Sigmoid colon (tissue), 7 donors: ENCODE measurements around the gene CREB3L2. TPM values are rescaled to one million over a fixed set of nuclear protein-coding genes. Genes with fewer than 3 reads are reported as not detected.

ENCODE experiments used
- DNase-seq: peaks from one replicate; pipeline ENCODE4 v3.0.0-alpha.2; 2019
- H3K27ac ChIP-seq, 4 donors: fragments of 200-600 bp; sonication (generic); one replicate each; pipeline ENCODE4 v1.5.1; 2016 to 2019; ENCODE audit warnings: mild to moderate bottlenecking in 1 of 4
- H3K27me3 ChIP-seq, 3 donors: fragments of 200-600 bp; sonication (generic); one replicate each; pipeline ENCODE4 v1.5.1; 2019; ENCODE audit warnings: mild to moderate bottlenecking in 1 of 3
- H3K36me3 ChIP-seq, 4 donors: fragments of 200-600 bp; sonication (generic); one replicate each; pipeline ENCODE4 v1.5.1; 2016 to 2019
- H3K4me1 ChIP-seq, 4 donors: fragments of 200-600 bp; sonication (generic); one replicate each; pipeline ENCODE4 v1.5.1; 2017 to 2019
- H3K4me3 ChIP-seq, 4 donors: fragments of 200-600 bp; sonication (generic); one replicate each; pipeline ENCODE4 v1.5.1; 2017 to 2019; ENCODE audit warnings: mild to moderate bottlenecking in 2 of 4, moderate library complexity in 1 of 4
- H3K9me3 ChIP-seq, 4 donors: fragments of 200-600 bp in 3 of 4; sonication (generic) in 3 of 4; one replicate each; pipeline versions ENCODE4 v1.5.1 to v1.6.1; 2013 to 2019
- CTCF ChIP-seq, 4 experiments: fragments of 450-650 bp in 3 of 4; fragments of 200-600 bp in 1 of 4; IDR thresholded peaks; one replicate each; pipeline ENCODE4 v1.5.1; 2016 to 2019; ENCODE audit warnings: antibody characterized with exemption in 4 of 4, mild to moderate bottlenecking in 3 of 4, moderate library complexity in 2 of 4
- EP300 ChIP-seq, 4 donors: sonication (generic); formaldehyde crosslinking; IDR thresholded peaks; one replicate each; pipeline ENCODE4 v1.6.1; 2017; ENCODE audit warnings: antibody characterized with exemption in 4 of 4
- POLR2A ChIP-seq, 2 donors: fragments of 450-650 bp; IDR thresholded peaks; one replicate each; pipeline ENCODE4 v1.6.1; 2016; ENCODE audit warnings: antibody characterized with exemption in 2 of 2, mild to moderate bottlenecking in 2 of 2, moderate library complexity in 2 of 2
- POLR2AphosphoS5 ChIP-seq, 4 donors: sonication (generic); formaldehyde crosslinking; IDR thresholded peaks; one replicate each; pipeline ENCODE4 v1.6.1; 2017; ENCODE audit warnings: antibody characterized with exemption in 4 of 4
- WGBS, 2 donors: extraction: QIAGEN DNeasy Blood & Tissue Kit; methylation state at CpG; one replicate each; pipeline ENCODE4 v1.1.7; 2013; 5-methylcytosine and 5-hydroxymethylcytosine counted together
- intact Hi-C: fragments of 100-400 bp; cut with DNase I; formaldehyde crosslinking; loops from one replicate; pipeline ENCODE4 v1.15.1; 2023
- polyA plus RNA-seq, 3 donors: library from polyadenylated mRNA; stranded (reverse); fragments of 200-250 nt; gene quantifications; one replicate each; pipeline ENCODE4 v1.2.3, GENCODE V29; 2013
- total RNA-seq, 4 donors: library from RNA; depleted of rRNA; stranded (reverse); fragments of >200 nt; gene quantifications; one replicate each; pipeline ENCODE4 v1.1.0, GENCODE V29; 2016
- donor health status: healthy with polysubstance abuse.
- donor health status: Bipolar disorder and iron deficiency.
- donor health status: healthy.

Gene CREB3L2
- total and polyA plus RNA-seq, 7 donors, result 3.0 to 41.3 (median 26.0) TPM

- WGBS, 2 donors, result 84 to 88% methylated on average over 2 of the region's 2 CpGs
- Histone ChIP-seq H3K4me1 (no peaks in the 10 kb centered on the region), H3K27ac (no peak overlapping the region), H3K36me3 (no peaks in the 10 kb centered on the region), H3K4me3 (no peak overlapping the region), H3K27me3 (no peaks in the 10 kb centered on the region), H3K9me3 (no peaks in the 10 kb centered on the region)
- no peak for TF ChIP-seq POLR2AphosphoS5 (IDR thresholded peaks at IDR 0.05)
- TF ChIP-seq POLR2A (IDR thresholded peaks at IDR 0.05), result no peak
- TF ChIP-seq CTCF (IDR thresholded peaks at IDR 0.05), result no peak
- TF ChIP-seq EP300 (IDR thresholded peaks at IDR 0.05), result no peak
- intact Hi-C loops, result no loop called here
- DNase-seq, result no peak
Measured at GRCh38 chr7:138029941-138030340, 28.1 kb upstream of the CREB3L2 start.

- 89 to 92% methylated on average over 4 of the region's 4 CpGs for WGBS, 2 donors
- Histone ChIP-seq H3K36me3 (no peaks in the 10 kb centered on the region), H3K4me1 (no peaks in the 10 kb centered on the region), H3K27ac (no peak overlapping the region), H3K4me3 (no peak overlapping the region), H3K9me3 (no peaks in the 10 kb centered on the region), H3K27me3 (no peaks in the 10 kb centered on the region)
- intact Hi-C loops, result no loop called here
- TF ChIP-seq CTCF (IDR thresholded peaks at IDR 0.05) (no peak), POLR2A (IDR thresholded peaks at IDR 0.05) (no peak)
- no peak for DNase-seq
Measured at GRCh38 chr7:138029126-138029525, 27.2 kb upstream of the CREB3L2 start.

- H3K27me3 ChIP-seq, result no peaks in the 10 kb centered on the region
- 37 to 38% methylated on average over 2 of the region's 2 CpGs for WGBS, 2 donors
- TF ChIP-seq EP300 (IDR thresholded peaks at IDR 0.05) (no peak), POLR2AphosphoS5 (IDR thresholded peaks at IDR 0.05) (no peak)
- no peak for DNase-seq
- H3K9me3 ChIP-seq, result no peaks in the 10 kb centered on the region
- no peak overlapping the region for H3K4me3 ChIP-seq
- H3K4me1 ChIP-seq, result no peaks in the 10 kb centered on the region
- no peaks in the 10 kb centered on the region for H3K36me3 ChIP-seq
- no peak overlapping the region for H3K27ac ChIP-seq
- intact Hi-C loops, result no loop called here
Measured at GRCh38 chr7:138027100-138027499, 25.2 kb upstream of the CREB3L2 start.

- 94 to 98% methylated on average over 1 of the region's 1 CpG for WGBS, 2 donors
- intact Hi-C loops, result no loop called here
- no peak for DNase-seq
- Histone ChIP-seq H3K27ac (no peak overlapping the region), H3K4me3 (no peak overlapping the region), H3K36me3 (no peaks in the 10 kb centered on the region), H3K27me3 (no peaks in the 10 kb centered on the region), H3K4me1 (no peaks in the 10 kb centered on the region), H3K9me3 (no peaks in the 10 kb centered on the region)
- TF ChIP-seq EP300 (IDR thresholded peaks at IDR 0.05), result no peak
- no peak for TF ChIP-seq POLR2AphosphoS5 (IDR thresholded peaks at IDR 0.05)
- TF ChIP-seq CTCF (IDR thresholded peaks at IDR 0.05), result no peak
- no peak for TF ChIP-seq POLR2A (IDR thresholded peaks at IDR 0.05)
Measured at GRCh38 chr7:138025215-138026186, 23.6 kb upstream of the CREB3L2 start.

GRCh38 chr7:138024765-138025164 is 22.9 kb upstream of the CREB3L2 start:
- TF ChIP-seq POLR2AphosphoS5 (IDR thresholded peaks at IDR 0.05), result no peak
- no peak for TF ChIP-seq CTCF (IDR thresholded peaks at IDR 0.05)
- TF ChIP-seq EP300 (IDR thresholded peaks at IDR 0.05), result no peak
- TF ChIP-seq POLR2A (IDR thresholded peaks at IDR 0.05), result no peak
- no peaks in the 10 kb centered on the region for H3K27me3 ChIP-seq
- no peak overlapping the region for H3K27ac ChIP-seq
- DNase-seq, result no peak
- H3K4me1 ChIP-seq, result no peaks in the 10 kb centered on the region
- no peaks in the 10 kb centered on the region for H3K36me3 ChIP-seq
- intact Hi-C loops, result no loop called here
- no peak overlapping the region for H3K4me3 ChIP-seq
- WGBS, 2 donors, result 89 to 91% methylated on average over 4 of the region's 4 CpGs
- H3K9me3 ChIP-seq, result no peaks in the 10 kb centered on the region
